ENCODE results near the gene ZNF697. TPM values are rescaled to one million over a fixed set of nuclear protein-coding genes. Genes with fewer than 3 reads are reported as not detected.

Gene ZNF697
- total and polyA plus RNA-seq, 2 of the 4 experiments (the other 2 are of a cell fraction) = 6.2 to 10.2 TPM

DNA sequence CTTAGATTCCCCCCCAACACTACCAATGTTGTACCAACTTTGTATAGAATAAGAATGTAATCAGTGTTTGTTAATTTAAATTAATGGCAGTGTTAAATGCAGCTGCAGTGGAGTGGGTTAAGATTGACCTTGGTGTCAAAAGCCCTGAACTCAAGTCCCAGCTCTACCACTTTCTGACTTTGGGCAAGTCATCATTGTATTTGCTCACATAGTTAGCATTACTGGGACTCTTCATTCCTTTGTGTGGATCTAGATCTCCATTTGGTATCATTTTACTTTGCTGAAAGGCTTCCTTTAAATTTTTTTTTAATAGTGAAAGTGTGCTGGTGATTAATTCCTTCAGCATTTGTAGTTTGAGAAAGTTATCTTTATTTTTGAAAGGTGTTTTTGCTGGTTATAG is 41.4 kb upstream of the ZNF697 start:
- dilution Hi-C loops (cut with HindIII; ENCODE audit: low sequenced_read_pairs, unreplicated experiment) = no loop called here
- Histone ChIP-seq H3K27me3 (ENCODE audit: control insufficient read depth, insufficient read depth, low read length) (peaks cover 7% of the 10 kb centered on the region), H3K79me1 (ENCODE audit: low read depth in 1 of 2, low read length in 2 of 2) (no peaks in the 10 kb centered on the region), H3K4me3 (ENCODE audit: insufficient read depth, low read depth, low read length) (no peak overlapping the region), H2AK9ac (replicated peaks; ENCODE audit: low read depth, low read length, poor library complexity) (no peak overlapping the region), H2AK5ac (ENCODE audit: low read depth, low read length) (no peak overlapping the region), H2BK20ac (ENCODE audit: low read depth, low read length) (no peak overlapping the region), H3K9me3 (ENCODE audit: control insufficient read depth, insufficient read depth, low read length) (no peaks in the 10 kb centered on the region), H3K4ac (ENCODE audit: low read depth, low read length) (no peak overlapping the region), H3K4me1 (ENCODE audit: control insufficient read depth, insufficient read depth, low read length) (no peaks in the 10 kb centered on the region), H3K9me1 (ENCODE audit: insufficient read depth, low read length) (no peaks in the 10 kb centered on the region), H4K5ac (ENCODE audit: low read depth, low read length) (no peak overlapping the region), H2BK15ac (ENCODE audit: low read depth, low read length) (no peak overlapping the region), H2AFZ (replicated peaks; ENCODE audit: low read length, poor library complexity) (no peak overlapping the region), H4K91ac (ENCODE audit: insufficient read depth, low read depth, low read length) (no peak overlapping the region), H3K27ac (ENCODE audit: insufficient read depth, low read length) (no peak overlapping the region), H3K56ac (ENCODE audit: extremely low read depth, insufficient read depth, low read length) (no peak overlapping the region), H2BK5ac (ENCODE audit: low read depth, low read length, poor library complexity, severe bottlenecking) (no peak overlapping the region), H3K23ac (ENCODE audit: low read depth, low read length) (no peak overlapping the region), H3K9ac (ENCODE audit: low read depth, low read length) (no peak overlapping the region), H3K18ac (ENCODE audit: low read depth, low read length) (no peak overlapping the region), H3K14ac (replicated peaks; ENCODE audit: low read depth, low read length) (no peak overlapping the region), H4K8ac (ENCODE audit: low read depth in 2 of 2, low read length in 2 of 2) (no peak overlapping the region), H2BK120ac (ENCODE audit: low read depth, low read length) (no peak overlapping the region), H3K36me3 (ENCODE audit: control insufficient read depth, insufficient read depth, low read length) (no peaks in the 10 kb centered on the region), H3K4me2 (ENCODE audit: low read depth, low read length) (no peak overlapping the region), H4K20me1 (ENCODE audit: insufficient read depth, low read length) (no peaks in the 10 kb centered on the region)
- ChIA-PET CTCF (no interaction called here), POLR2A (ENCODE audit: unreplicated experiment) (no interaction called here)
- ATAC-seq (ENCODE audit: low read depth) = no peak
- intact Hi-C loops (cut with micrococcal nuclease) = no loop called here
- no peak for DNase-seq
- no peak for TF ChIP-seq MXI1 (IDR thresholded peaks at IDR 0.05; ENCODE audit: borderline replicate concordance, low read depth, low read length)
- TF ChIP-seq POLR2A (IDR thresholded peaks at IDR 0.05; ENCODE audit: low read depth, low read length) = no peak
- in situ Hi-C loops (cut with MboI; ENCODE audit: low sequenced_read_pairs) = no loop called here
- BruUV-seq (replicated peaks) = no TSS peak

All from IMR-90 (cell line).